ENCODE results near the gene RABL6. TPM values are rescaled to one million over a fixed set of nuclear protein-coding genes. Genes with fewer than 3 reads are reported as not detected.
"Not testable (repeated sequence)": the region's sequence is repeated elsewhere in the genome, so short reads cannot be mapped to it uniquely, and the experiment has no call there.

The RABL6 gene
- total RNA-seq, 5 donors from 2014 or later (not counting 1 experiment from before 2014, with no cell fraction given), result 60.5 to 86.7 (median 82.8) TPM

DNA sequence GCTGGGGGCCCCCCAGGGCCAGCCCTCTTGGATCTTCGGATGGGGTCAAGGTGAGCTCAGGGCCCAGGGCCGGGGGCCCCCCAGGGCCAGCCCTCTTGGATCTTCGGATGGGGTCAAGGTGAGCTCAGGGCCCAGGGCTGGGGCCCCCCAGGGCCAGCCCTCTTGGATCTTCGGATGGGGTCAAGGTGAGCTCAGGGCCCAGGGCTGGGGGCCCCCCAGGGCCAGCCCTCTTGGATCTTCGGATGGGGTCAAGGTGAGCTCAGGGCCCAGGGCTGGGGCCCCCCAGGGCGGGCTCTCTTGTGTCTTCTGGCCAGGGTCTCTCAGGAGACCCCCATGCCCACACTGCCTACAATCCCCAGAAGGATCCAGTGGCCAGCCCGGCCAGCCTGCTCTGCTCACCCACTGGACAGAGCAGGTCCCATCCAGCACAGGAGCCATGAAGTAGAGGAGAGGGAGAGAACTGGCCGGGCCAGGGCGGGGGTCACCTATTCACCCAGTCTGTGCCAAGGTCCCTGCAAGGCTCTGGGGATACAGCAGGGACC is 4.7 kb upstream of the RABL6 start:
- H3K9me3 Mint-ChIP-seq; H3K27me3 Mint-ChIP-seq; H3K4me3 ChIP-seq (ENCODE audit: control insufficient read depth in 1 of 2, extremely low read depth in 1 of 2, low read length in 1 of 2); H3K36me3 ChIP-seq (ENCODE audit: control insufficient read depth in 2 of 2, extremely low read depth in 1 of 2, insufficient read depth in 1 of 2, low read length in 1 of 2); POLR2A ChIA-PET; CTCF ChIA-PET; H3K27ac ChIP-seq (ENCODE audit: low read length); H3K27ac Mint-ChIP-seq; ATAC-seq (replicated peaks in 1 of 4); H3K4me3 Mint-ChIP-seq; H3K36me3 Mint-ChIP-seq; H3K9me3 ChIP-seq; DNase-seq: not testable (repeated sequence)
- peaks cover 24 to 33% (median 33%) of the 10 kb centered on the region in 3 donors for H3K4me1 Mint-ChIP-seq
- Histone ChIP-seq H3K27me3 (replicated peaks in 1 of 2; ENCODE audit: control insufficient read depth in 2 of 2, extremely low read depth in 1 of 2, insufficient read depth in 2 of 2, low read length in 1 of 2) (peaks cover 0 to 32% of the 10 kb centered on the region in 2 experiments), H3K4me1 (ENCODE audit: control insufficient read depth in 1 of 2, extremely low read depth in 1 of 2, insufficient read depth in 2 of 2, low read length in 2 of 2) (peaks cover 10 to 45% of the 10 kb centered on the region in 2 experiments)
- WGBS (ENCODE audit: insufficient coverage), result 90% methylated on average over 2 of the region's 9 CpGs

DNA sequence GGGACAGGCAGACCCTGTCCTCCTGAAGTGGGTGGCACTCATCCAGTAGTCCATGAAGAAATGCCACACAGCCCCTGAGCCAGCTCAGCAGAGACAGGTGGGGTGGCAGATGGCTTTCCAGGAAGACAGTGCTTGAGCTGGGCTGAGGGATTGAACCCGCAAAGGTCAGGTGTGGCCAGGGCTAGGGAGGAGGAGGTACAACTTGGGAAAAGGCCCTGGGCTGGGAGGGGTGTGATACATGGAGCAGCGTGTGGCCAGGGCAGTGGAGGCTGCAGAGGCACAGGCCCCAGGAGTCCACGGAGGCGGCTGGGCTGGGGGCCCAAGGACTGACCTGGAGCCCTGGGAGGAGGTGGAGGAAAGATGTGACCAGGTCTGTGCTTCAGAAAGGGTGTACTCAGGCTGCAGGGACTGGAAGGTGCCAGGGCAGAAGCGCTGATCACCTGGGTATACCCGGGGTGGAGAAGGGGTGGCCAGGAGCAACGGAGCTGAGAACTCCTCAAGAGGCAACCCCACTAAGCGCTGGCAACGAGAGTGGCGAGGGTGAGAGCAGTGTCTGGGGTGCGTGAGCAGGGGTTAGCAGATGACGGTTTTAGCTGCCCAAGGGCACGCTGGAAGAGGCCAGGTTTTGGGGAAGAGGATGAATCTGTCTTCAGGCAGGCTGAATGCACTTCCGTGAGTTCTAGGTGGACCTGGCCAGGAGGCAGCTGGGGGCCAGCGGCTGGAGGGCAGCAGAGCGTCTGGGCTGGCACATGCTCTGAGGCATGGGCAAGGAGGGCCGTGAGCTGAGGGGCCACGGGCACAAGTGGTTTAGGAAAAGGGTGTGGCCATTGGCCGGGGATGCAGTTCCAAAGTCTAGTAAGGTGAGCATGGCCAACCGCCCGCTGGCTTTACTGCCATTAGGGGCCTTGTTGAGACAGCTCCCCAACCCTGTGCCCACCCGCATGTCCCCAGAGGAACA is 3.9 kb upstream of the RABL6 start:
- WGBS (ENCODE audit: insufficient coverage), result 98% methylated on average over 21 of the region's 22 CpGs
- peaks cover 27 to 35% (median 35%) of the 10 kb centered on the region in 3 donors for H3K4me1 Mint-ChIP-seq
- peaks cover 0 to 4% of the 10 kb centered on the region in 2 donors for H3K36me3 ChIP-seq (ENCODE audit: control insufficient read depth in 2 of 2, extremely low read depth in 1 of 2, insufficient read depth in 1 of 2, low read length in 1 of 2)
- POLR2A ChIA-PET, result no interaction called here
- peaks cover 11 to 45% of the 10 kb centered on the region in 2 experiments for H3K4me1 ChIP-seq (ENCODE audit: control insufficient read depth in 1 of 2, extremely low read depth in 1 of 2, insufficient read depth in 2 of 2, low read length in 2 of 2)
- no peaks in the 10 kb centered on the region for H3K9me3 ChIP-seq
- H3K27ac ChIP-seq (ENCODE audit: low read length), result no peak overlapping the region
- H3K4me3 Mint-ChIP-seq, result no peak overlapping the region
- H3K27me3 ChIP-seq (replicated peaks in 1 of 2; ENCODE audit: control insufficient read depth in 2 of 2, extremely low read depth in 1 of 2, insufficient read depth in 2 of 2, low read length in 1 of 2), result peaks cover 0 to 25% of the 10 kb centered on the region in 2 experiments
- ATAC-seq (replicated peaks in 1 of 4), result no peak
- no peaks in the 10 kb centered on the region for H3K36me3 Mint-ChIP-seq
- H3K4me3 ChIP-seq (ENCODE audit: control insufficient read depth in 1 of 2, extremely low read depth in 1 of 2, low read length in 1 of 2), result no peak overlapping the region
- H3K27me3 Mint-ChIP-seq, result no peaks in the 10 kb centered on the region
- DNase-seq, result no peak
- no peak overlapping the region for H3K27ac Mint-ChIP-seq
- CTCF ChIA-PET, result no interaction called here
- no peaks in the 10 kb centered on the region for H3K9me3 Mint-ChIP-seq

DNA sequence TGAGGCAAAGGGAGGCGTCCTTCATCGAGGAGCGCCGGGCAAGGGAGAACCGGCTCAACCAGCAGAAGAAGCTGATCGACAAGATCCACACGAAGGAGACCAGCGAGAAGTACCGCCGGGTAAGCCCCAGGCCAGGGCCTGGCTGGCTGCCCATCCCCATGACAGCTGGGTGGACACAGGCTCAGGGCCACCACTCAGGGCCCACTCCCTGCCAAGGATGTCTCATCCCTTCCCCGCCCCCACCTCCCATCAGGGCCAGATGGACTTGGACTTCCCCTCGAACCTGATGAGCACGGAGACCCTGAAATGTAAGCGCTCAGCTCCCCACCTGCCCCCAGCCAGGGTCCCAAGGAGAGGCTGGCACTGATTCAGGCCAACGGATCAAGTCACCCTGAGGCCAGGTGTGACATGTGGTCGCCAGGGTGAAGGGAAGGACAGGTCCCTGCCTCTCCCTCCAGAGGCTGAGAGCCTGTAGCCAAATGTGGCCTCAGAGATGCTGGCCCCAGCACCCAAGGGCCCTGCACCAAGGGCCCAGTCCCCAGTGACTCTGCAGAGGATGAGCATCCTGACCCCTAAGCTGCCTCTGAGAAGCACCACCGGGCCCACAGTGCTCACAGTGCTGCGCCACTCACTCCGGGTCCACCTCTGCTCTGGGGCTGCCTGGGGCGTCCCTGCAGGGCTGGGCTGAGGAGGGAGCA is 3.1 kb upstream of the RABL6 start:
- no peaks in the 10 kb centered on the region for H3K9me3 ChIP-seq
- POLR2A ChIA-PET, result no interaction called here
- peaks cover 0 to 17% of the 10 kb centered on the region in 2 experiments for H3K27me3 ChIP-seq (replicated peaks in 1 of 2; ENCODE audit: control insufficient read depth in 2 of 2, extremely low read depth in 1 of 2, insufficient read depth in 2 of 2, low read length in 1 of 2)
- no peaks in the 10 kb centered on the region for H3K9me3 Mint-ChIP-seq
- H3K4me3 ChIP-seq (ENCODE audit: control insufficient read depth in 1 of 2, extremely low read depth in 1 of 2, low read length in 1 of 2), result no peak overlapping the region
- WGBS (ENCODE audit: insufficient coverage), result 95% methylated on average over 15 of the region's 20 CpGs
- H3K27me3 Mint-ChIP-seq, result no peaks in the 10 kb centered on the region
- H3K4me1 ChIP-seq (ENCODE audit: control insufficient read depth in 1 of 2, extremely low read depth in 1 of 2, insufficient read depth in 2 of 2, low read length in 2 of 2), result peaks cover 16 to 45% of the 10 kb centered on the region in 2 experiments
- H3K36me3 Mint-ChIP-seq, result no peaks in the 10 kb centered on the region
- no peak overlapping the region for H3K27ac ChIP-seq (ENCODE audit: low read length)
- no peak overlapping the region for H3K27ac Mint-ChIP-seq
- CTCF ChIA-PET, result no interaction called here
- H3K4me1 Mint-ChIP-seq, result peaks cover 35 to 44% (median 42%) of the 10 kb centered on the region in 3 donors
- peaks cover 0 to 4% of the 10 kb centered on the region in 2 donors for H3K36me3 ChIP-seq (ENCODE audit: control insufficient read depth in 2 of 2, extremely low read depth in 1 of 2, insufficient read depth in 1 of 2, low read length in 1 of 2)
- H3K4me3 Mint-ChIP-seq, result no peak overlapping the region
- no peak for DNase-seq
- ATAC-seq (replicated peaks in 1 of 4), result no peak

DNA sequence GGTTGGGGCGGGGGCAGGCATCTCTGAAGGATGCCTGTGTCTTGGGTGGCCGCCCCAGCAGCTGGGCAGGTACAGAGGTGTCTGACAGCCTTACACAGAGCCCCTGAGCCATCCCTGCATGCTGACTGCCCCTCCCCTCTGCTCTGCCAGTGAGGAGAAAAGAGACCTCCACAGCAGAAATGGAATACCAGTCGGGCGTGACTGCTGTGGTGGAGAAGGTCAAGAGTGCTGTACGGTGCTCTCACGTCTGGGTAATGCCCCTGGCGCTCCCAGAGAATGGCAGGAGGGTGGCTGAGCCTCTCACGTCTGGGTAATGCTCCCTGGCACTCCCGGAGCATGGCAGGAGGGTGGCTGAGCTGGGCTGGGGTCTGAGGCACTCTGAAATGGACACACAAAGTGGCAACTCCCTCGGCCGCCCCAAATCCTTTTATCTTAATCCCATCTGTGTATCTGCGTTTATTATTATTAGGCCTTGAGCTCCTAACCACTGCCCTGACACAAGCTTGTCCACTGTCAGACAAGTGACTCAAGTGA is 2.5 kb upstream of the RABL6 start:
- DNase-seq (no peak), ATAC-seq (replicated peaks in 1 of 4) (no peak)
- H3K36me3 Mint-ChIP-seq, result peaks cover 5% of the 10 kb centered on the region
- ChIA-PET CTCF (no interaction called here), POLR2A (no interaction called here)
- peak overlapping the region in 1 of 3 donors; percentile 3 for H3K4me3 Mint-ChIP-seq
- H3K9me3 Mint-ChIP-seq, result no peaks in the 10 kb centered on the region
- H3K27ac Mint-ChIP-seq, result no peak overlapping the region
- peaks cover 37 to 46% (median 44%) of the 10 kb centered on the region in 3 donors for H3K4me1 Mint-ChIP-seq
- no peak overlapping the region for H3K27ac ChIP-seq (ENCODE audit: low read length)
- 97% methylated on average over 10 of the region's 12 CpGs for WGBS (ENCODE audit: insufficient coverage)
- peaks cover 0 to 14% of the 10 kb centered on the region in 2 experiments for H3K27me3 ChIP-seq (replicated peaks in 1 of 2; ENCODE audit: control insufficient read depth in 2 of 2, extremely low read depth in 1 of 2, insufficient read depth in 2 of 2, low read length in 1 of 2)
- peaks cover 16 to 45% of the 10 kb centered on the region in 2 experiments for H3K4me1 ChIP-seq (ENCODE audit: control insufficient read depth in 1 of 2, extremely low read depth in 1 of 2, insufficient read depth in 2 of 2, low read length in 2 of 2)
- H3K4me3 ChIP-seq (ENCODE audit: control insufficient read depth in 1 of 2, extremely low read depth in 1 of 2, low read length in 1 of 2), result no peak overlapping the region
- no peaks in the 10 kb centered on the region for H3K27me3 Mint-ChIP-seq
- H3K9me3 ChIP-seq, result no peaks in the 10 kb centered on the region
- peaks cover 0 to 4% of the 10 kb centered on the region in 2 donors for H3K36me3 ChIP-seq (ENCODE audit: control insufficient read depth in 2 of 2, extremely low read depth in 1 of 2, insufficient read depth in 1 of 2, low read length in 1 of 2)

DNA sequence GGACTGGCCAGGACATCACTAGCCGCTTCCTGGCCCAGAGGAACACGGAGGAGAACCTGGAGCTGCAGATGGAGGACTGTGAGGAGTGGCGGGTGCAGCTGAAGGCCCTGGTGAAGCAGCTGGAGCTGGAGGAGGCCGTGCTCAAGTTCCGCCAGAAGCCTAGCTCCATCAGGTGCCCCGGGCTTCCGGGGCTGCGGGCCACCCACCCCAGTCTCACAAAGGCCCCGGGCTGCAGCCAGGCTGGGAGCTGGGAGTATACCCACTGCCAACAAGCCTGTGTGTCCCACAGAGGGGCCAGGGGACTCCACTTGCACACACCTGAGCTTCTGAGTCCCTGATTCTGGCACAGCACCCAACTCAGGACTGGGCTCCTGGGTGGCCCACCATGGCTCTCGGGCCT is 1.7 kb upstream of the RABL6 start:
- Histone ChIP-seq H3K4me3 (ENCODE audit: control insufficient read depth in 1 of 2, extremely low read depth in 1 of 2, low read length in 1 of 2) (no peak overlapping the region), H3K27ac (ENCODE audit: low read length) (no peak overlapping the region), H3K27me3 (replicated peaks in 1 of 2; ENCODE audit: control insufficient read depth in 2 of 2, extremely low read depth in 1 of 2, insufficient read depth in 2 of 2, low read length in 1 of 2) (peaks cover 0 to 9% of the 10 kb centered on the region in 2 experiments), H3K9me3 (no peaks in the 10 kb centered on the region), H3K36me3 (ENCODE audit: control insufficient read depth in 2 of 2, extremely low read depth in 1 of 2, insufficient read depth in 1 of 2, low read length in 1 of 2) (peaks cover 0 to 8% of the 10 kb centered on the region in 2 donors), H3K4me1 (ENCODE audit: control insufficient read depth in 1 of 2, extremely low read depth in 1 of 2, insufficient read depth in 2 of 2, low read length in 2 of 2) (peaks cover 12 to 42% of the 10 kb centered on the region in 2 experiments)
- peak overlapping the region; percentile 89 to 90 for H3K27ac Mint-ChIP-seq
- H3K4me1 Mint-ChIP-seq, result peaks cover 33 to 42% (median 40%) of the 10 kb centered on the region in 3 donors
- WGBS (ENCODE audit: insufficient coverage), result 95% methylated on average over 9 of the region's 10 CpGs
- H3K36me3 Mint-ChIP-seq, result peaks cover 7% of the 10 kb centered on the region
- no peaks in the 10 kb centered on the region for H3K9me3 Mint-ChIP-seq
- H3K27me3 Mint-ChIP-seq, result no peaks in the 10 kb centered on the region
- DNase-seq, result no peak
- POLR2A ChIA-PET, result no interaction called here
- ATAC-seq (replicated peaks in 1 of 4), result no peak
- CTCF ChIA-PET, result no interaction called here
- peak overlapping the region; percentile 83 to 87 (median 85) for H3K4me3 Mint-ChIP-seq

DNA sequence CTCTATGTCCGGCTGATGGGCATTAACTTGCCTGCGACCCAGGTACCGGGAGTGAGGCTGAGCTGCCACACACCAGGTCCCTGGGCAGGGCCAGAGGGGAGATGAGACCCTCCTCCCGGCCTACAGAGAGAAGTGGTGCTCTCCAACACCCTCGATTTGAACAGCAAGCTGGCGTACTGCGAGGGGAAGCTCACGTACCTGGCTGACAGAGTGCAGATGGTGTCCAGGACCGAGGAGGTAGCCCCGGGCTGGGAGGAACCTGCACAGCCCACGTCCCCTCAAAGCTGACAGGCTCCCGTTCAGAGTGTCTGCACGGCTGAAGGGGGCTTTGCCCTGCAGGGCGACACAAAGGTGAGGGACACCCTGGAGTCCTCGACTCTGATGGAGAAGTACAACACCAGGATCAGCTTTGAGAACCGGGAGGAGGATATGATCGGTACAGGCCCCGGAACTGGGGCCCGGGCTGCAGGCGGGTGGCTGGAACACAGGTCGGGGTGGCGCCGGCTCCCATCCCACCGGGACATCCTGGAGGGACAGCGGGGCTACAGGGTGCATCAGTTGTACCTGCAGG is 1.0 kb upstream of the RABL6 start:
- no peaks in the 10 kb centered on the region for H3K9me3 Mint-ChIP-seq
- Histone ChIP-seq H3K4me3 (ENCODE audit: control insufficient read depth in 1 of 2, extremely low read depth in 1 of 2, low read length in 1 of 2) (peak overlapping the region; percentile 69 to 82), H3K4me1 (ENCODE audit: control insufficient read depth in 1 of 2, extremely low read depth in 1 of 2, insufficient read depth in 2 of 2, low read length in 2 of 2) (peaks cover 12 to 39% of the 10 kb centered on the region in 2 experiments), H3K27me3 (replicated peaks in 1 of 2; ENCODE audit: control insufficient read depth in 2 of 2, extremely low read depth in 1 of 2, insufficient read depth in 2 of 2, low read length in 1 of 2) (peaks cover 0 to 6% of the 10 kb centered on the region in 2 experiments), H3K36me3 (ENCODE audit: control insufficient read depth in 2 of 2, extremely low read depth in 1 of 2, insufficient read depth in 1 of 2, low read length in 1 of 2) (peaks cover 0 to 8% of the 10 kb centered on the region in 2 donors), H3K27ac (ENCODE audit: low read length) (peak overlapping the region; percentile 64), H3K9me3 (no peaks in the 10 kb centered on the region)
- H3K36me3 Mint-ChIP-seq, result peaks cover 8% of the 10 kb centered on the region
- DNase-seq (no peak), ATAC-seq (replicated peaks in 1 of 4) (no peak)
- WGBS (ENCODE audit: insufficient coverage), result 89% methylated on average over 25 of the region's 25 CpGs
- CTCF ChIA-PET, result interaction anchor here in 1 of 2 donors (0.6 to 1.6 kb wide), 3 partner anchors 13 to 36 kb away, joined by 3 to 5 read pairs (median 4); partner anchors contain the start of gene TMEM141
- H3K4me1 Mint-ChIP-seq, result peaks cover 33 to 43% (median 36%) of the 10 kb centered on the region in 3 donors
- peak overlapping the region; percentile 89 to 90 for H3K27ac Mint-ChIP-seq
- no peaks in the 10 kb centered on the region for H3K27me3 Mint-ChIP-seq
- POLR2A ChIA-PET, result no interaction called here
- peak overlapping the region; percentile 83 to 87 (median 85) for H3K4me3 Mint-ChIP-seq

All from T-cell (primary cell).